Naive B cell (primary cell): ENCODE data around the gene PGC. TPM values are rescaled to one million over a fixed set of nuclear protein-coding genes. Genes with fewer than 3 reads are reported as not detected.

Source experiments
- ATAC-seq, 2 donors: fragments of 150-1000 bp; cut with Tn5 transposase; 2 replicates each; pipeline ENCODE4 v1.10.0; 2021; ENCODE audit warnings: low read depth in 2 of 2, mild to moderate bottlenecking in 2 of 2, moderate library complexity in 2 of 2
- DNase-seq: peaks from one replicate; pipeline ENCODE4 v3.0.0; 2022
- H3K27ac Mint-ChIP-seq, 6 donors: one replicate each; pipeline ENCODE4 v1.8.0; 2020 to 2022; ENCODE audit warnings: mild to moderate bottlenecking in 6 of 6, mixed read lengths in 6 of 6, moderate library complexity in 5 of 6, inconsistent platforms in 2 of 6
- H3K27me3 Mint-ChIP-seq, 3 donors: one replicate each; pipeline ENCODE4 v1.8.0; 2021 to 2022; ENCODE audit warnings: mixed read lengths in 3 of 3, mild to moderate bottlenecking in 1 of 3
- H3K36me3 Mint-ChIP-seq, 2 donors: one replicate each; pipeline ENCODE4 v1.8.0; 2020 to 2022; ENCODE audit warnings: mixed read lengths in 2 of 2, inconsistent platforms in 1 of 2, mild to moderate bottlenecking in 1 of 2
- H3K4me1 Mint-ChIP-seq, 3 donors: one replicate each; pipeline ENCODE4 v1.8.0; 2020 to 2022; ENCODE audit warnings: mixed read lengths in 3 of 3, inconsistent platforms in 1 of 3, mild to moderate bottlenecking in 1 of 3, moderate library complexity in 1 of 3
- H3K4me3 Mint-ChIP-seq, 8 donors: one replicate each; pipeline ENCODE4 v1.8.0; 2020 to 2022; ENCODE audit warnings: mild to moderate bottlenecking in 8 of 8, mixed read lengths in 8 of 8, moderate library complexity in 8 of 8, inconsistent platforms in 2 of 8
- H3K9me3 Mint-ChIP-seq, 7 donors: one replicate each; pipeline ENCODE4 v1.8.0; 2020 to 2022; ENCODE audit warnings: mixed read lengths in 7 of 7, mild to moderate bottlenecking in 5 of 7, inconsistent platforms in 2 of 7, moderate library complexity in 1 of 7
- polyA plus RNA-seq, 6 donors: library from polyadenylated mRNA; unstranded; fragments of 300-500 nt; fragmentation: Illumina TruSeq; gene quantifications; one replicate each; pipeline ENCODE4 v1.2.3, GENCODE V29; 2021; ENCODE audit warnings: low read depth in 6 of 6

Gene PGC
- polyA plus RNA-seq, 6 donors from 2014 or later: not detected

DNA sequence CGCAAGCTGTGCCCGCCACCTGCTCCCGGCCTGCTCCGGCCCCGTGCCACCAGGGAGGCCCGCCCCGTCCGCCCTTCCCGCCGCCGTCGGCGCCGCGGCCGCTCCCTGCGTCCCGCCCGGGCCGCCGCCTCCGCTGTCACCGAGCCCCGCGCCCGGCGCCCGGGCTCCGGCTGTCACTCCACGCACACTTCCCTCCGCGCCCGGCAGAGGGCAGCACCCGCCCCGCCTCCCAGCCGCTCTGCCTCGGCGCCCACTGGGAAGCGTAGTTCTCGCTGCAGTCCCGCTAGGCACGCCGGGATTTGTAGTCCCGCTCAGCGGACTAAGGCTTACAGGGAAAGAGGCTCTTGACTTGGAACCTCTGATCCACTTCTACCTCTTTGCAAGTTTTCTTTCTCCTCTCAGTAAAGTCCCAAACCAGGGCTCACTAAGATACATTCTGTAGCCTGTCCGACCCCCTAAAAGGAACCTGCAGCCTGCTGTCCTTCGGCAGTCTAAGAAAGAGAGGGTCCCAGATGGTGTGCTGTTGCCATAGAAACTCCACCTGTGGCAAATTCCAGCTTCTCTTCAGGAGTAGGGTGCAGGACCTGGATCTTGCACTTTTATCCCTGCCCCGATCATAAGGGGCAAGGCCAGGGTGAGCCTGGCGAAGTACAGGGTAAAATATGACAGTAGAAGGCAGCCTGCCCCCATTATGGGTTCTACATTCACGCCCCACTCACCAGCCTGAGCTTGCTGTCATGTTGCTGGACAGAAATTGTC, 11.6 kb downstream of the PGC start, which contains the start of gene TFEB:
Gene TFEB, minus strand, starts transcription at position 182 of the 759 bp plus-strand sequence. CDS start 44,395 bp downstream, outside the sequence.
- Mint-ChIP-seq H3K27me3 (no peaks in the 10 kb centered on the region), H3K36me3 (no peaks in the 10 kb centered on the region), H3K4me3 (peak within 1 kb of the TSS; percentile 75 to 95 (median 90)), H3K27ac (peak within 1 kb of the TSS in 5 of 6 donors; percentile 44 to 92 (median 88)), H3K4me1 (peaks cover 22 to 34% (median 23%) of the 10 kb centered on the region in 3 donors), H3K9me3 (no peaks in the 10 kb centered on the region)
- ATAC-seq (peak; percentile 43 to 53), DNase-seq (peak; percentile 94)

DNA sequence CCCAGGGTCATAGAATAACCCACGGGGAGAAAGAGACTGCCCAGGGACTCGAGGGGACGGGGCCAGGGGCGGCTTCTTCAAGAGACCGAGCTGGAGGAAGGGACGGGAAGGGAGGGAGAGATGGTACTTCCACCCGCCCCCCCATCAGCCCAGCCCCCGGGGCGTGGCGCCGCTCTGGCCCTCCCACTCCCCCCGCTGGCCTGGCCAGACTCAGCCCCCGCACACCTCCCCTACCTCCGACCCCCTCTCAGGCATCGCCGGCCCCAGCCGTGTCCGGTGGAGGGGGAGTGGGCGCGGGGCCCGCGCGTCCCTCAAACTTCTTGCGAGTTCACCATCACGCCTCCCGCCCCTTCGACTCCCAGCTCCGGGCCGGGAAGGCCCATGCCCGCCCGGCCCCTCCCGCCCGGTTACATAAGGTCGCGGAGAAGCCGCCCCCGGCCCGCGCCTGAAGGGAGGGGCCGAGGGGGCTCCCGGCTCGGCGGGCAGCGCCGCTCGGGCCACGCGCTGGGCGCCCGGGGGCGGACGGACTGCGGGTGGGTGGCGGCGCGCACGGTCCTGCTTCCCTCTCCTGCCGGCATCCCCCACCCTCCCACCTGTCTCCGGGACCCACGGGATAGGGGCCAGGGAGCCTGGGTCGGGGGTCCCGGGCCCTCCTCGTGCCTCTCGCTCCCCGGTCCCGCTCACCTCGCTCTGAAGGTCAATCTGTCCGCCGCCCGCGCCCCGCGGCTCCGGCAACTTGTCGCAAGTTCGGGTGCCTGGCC, 12.4 kb downstream of the PGC start:
- Mint-ChIP-seq H3K4me1 (peaks cover 29 to 42% (median 30%) of the 10 kb centered on the region in 3 donors), H3K9me3 (no peaks in the 10 kb centered on the region), H3K27ac (peak overlapping the region in 5 of 6 donors; percentile 44 to 92 (median 88)), H3K4me3 (peak overlapping the region; percentile 75 to 95 (median 90)), H3K36me3 (no peaks in the 10 kb centered on the region), H3K27me3 (no peaks in the 10 kb centered on the region)
- peak; percentile 80 for DNase-seq
- peak; percentile 40 to 45 for ATAC-seq

DNA sequence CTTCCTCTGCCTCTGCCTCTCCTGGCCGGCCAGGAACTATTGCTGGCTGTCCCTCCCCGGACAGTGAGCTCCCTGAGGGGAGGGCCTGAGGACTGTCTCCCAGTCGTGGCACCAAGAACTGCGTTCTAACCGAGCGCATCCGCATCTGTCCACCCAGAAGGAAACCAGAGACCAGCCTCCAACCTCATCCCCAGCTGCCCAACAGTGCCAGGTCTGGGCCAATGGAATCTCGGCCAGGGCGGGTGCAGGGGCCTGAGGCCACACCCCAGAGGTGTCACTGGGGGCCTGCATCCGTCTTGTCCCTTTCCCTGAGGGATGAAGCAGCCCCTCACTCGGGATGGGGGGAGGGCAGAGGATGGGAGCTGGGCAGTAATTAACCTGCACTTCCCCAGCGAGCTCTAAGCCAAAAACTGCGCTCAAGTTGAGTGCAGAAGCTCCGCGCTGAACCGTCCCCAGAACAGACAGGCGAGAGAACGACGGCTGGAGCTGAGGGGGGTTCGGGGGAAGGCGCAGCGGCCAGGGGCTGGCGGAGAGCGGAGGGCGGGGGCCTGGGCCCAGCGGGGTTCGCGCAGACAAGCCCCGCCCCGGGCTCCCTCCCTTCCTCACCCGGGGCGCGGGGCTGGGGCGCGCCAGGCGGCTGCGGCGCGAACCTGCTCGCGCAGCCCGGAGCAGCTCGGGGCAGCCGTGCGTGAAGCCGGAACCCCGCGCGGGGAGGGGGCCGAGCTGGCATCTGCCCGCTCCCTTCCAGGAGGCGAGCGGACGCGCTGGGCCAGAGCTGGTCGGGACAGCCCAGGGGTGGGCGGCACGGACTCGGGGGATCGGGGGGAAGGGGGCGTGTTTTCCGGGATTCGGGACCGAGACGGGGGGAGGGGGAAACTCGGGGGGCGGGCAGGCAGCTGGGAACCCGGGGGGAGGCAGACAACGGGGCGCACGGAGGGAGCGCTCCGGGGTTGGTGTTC, 13.2 kb downstream of the PGC start:
- Mint-ChIP-seq H3K27ac (peak overlapping the region; percentile 88 to 98 (median 94)), H3K36me3 (no peaks in the 10 kb centered on the region), H3K4me1 (peaks cover 38 to 50% (median 38%) of the 10 kb centered on the region in 3 donors), H3K4me3 (peak overlapping the region; percentile 75 to 99 (median 91)), H3K9me3 (no peaks in the 10 kb centered on the region), H3K27me3 (no peaks in the 10 kb centered on the region)
- ATAC-seq (peak; percentile 66 to 69), DNase-seq (peak; percentile 87)

DNA sequence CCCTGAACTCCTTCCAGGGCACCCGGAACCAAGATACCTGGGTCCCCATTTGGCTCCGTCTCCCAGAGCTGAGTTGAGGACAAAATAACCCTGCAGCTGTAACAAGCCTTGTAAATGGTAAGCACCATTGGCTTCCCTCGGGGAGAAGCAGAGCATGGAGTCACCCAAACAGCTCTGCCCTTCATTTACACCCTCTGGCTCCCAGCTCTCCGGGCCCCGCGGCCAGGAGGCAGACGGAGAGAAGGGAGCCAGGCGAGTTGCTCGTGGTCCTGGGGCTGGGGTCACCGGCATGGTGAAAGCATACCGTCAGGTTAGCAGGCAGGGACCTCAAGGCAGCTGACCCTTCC, 13.9 kb downstream of the PGC start:
- DNase-seq: peak; percentile 25
- Mint-ChIP-seq H3K27ac (peak overlapping the region; percentile 88 to 98 (median 96)), H3K4me3 (peak overlapping the region; percentile 75 to 99 (median 90)), H3K36me3 (no peaks in the 10 kb centered on the region), H3K9me3 (no peaks in the 10 kb centered on the region), H3K27me3 (no peaks in the 10 kb centered on the region), H3K4me1 (peaks cover 45 to 57% (median 45%) of the 10 kb centered on the region in 3 donors)
- ATAC-seq: no peak

DNA sequence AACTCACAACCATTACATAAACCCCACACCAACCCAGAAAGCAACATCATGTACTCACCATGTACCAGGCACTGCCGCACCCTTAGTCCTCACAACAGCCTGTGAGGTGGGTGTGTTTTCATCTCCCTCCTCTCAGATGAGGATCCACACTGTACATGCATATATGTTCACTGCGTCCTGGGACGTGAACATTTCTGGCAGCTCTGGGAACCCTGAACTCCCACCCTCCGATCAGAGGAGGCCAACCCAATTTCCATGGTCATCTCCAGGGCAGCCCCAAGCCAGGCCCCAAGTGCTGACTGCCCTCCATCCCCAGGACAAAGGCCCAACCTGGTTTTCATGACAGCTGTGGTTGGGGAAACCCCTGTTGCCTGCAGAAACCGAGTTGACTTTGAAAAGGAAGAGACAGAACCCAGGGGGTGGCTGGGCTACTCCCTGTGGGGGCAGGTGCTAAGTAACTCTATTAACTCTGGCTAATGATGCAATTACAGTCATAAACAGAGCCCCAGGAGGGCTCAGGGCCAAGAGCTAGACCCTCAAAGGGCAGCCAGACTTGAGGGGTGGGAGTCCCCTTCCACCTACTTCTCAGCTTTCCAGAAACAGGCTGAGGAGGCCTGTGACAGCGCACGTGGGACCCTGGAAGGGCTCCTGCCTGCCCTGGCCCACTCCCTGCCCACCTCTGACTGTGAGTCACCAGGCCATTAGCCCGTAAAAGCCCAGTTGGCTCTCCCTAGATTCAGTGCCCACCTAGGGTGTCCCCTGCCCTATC, 14.4 kb downstream of the PGC start:
- no peaks in the 10 kb centered on the region for H3K9me3 Mint-ChIP-seq
- H3K27ac Mint-ChIP-seq: peak overlapping the region; percentile 88 to 98 (median 96)
- no peaks in the 10 kb centered on the region for H3K36me3 Mint-ChIP-seq
- peak; percentile 77 for DNase-seq
- H3K4me1 Mint-ChIP-seq: peaks cover 50 to 63% (median 50%) of the 10 kb centered on the region in 3 donors
- ATAC-seq: peak; percentile 51 to 54
- no peaks in the 10 kb centered on the region for H3K27me3 Mint-ChIP-seq
- peak overlapping the region; percentile 75 to 99 (median 90) for H3K4me3 Mint-ChIP-seq

DNA sequence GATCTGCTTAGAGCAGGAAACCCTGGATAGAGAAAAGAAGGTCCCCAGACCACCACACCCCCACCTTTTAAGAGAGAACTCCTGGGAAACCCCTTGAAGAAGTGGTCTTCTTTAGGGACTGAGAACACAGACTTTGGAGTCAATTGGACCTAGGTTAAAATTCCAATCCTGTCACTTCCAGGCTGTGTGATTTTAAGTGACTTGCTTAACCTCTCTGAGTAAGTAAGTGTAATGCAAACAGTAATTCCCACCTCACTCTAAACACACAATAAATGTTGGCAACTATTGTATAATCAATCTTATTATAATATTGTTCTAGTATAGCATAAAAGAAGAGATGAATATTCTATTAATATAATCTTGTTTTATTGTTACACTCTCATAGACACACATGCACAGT, 15.0 kb downstream of the PGC start:
- no peaks in the 10 kb centered on the region for H3K36me3 Mint-ChIP-seq
- peak overlapping the region; percentile 75 to 99 (median 90) for H3K4me3 Mint-ChIP-seq
- ATAC-seq: no peak
- no peaks in the 10 kb centered on the region for H3K27me3 Mint-ChIP-seq
- no peaks in the 10 kb centered on the region for H3K9me3 Mint-ChIP-seq
- H3K4me1 Mint-ChIP-seq: peaks cover 55 to 69% (median 56%) of the 10 kb centered on the region in 3 donors
- no peak for DNase-seq
- peak overlapping the region; percentile 88 to 98 (median 96) for H3K27ac Mint-ChIP-seq

DNA sequence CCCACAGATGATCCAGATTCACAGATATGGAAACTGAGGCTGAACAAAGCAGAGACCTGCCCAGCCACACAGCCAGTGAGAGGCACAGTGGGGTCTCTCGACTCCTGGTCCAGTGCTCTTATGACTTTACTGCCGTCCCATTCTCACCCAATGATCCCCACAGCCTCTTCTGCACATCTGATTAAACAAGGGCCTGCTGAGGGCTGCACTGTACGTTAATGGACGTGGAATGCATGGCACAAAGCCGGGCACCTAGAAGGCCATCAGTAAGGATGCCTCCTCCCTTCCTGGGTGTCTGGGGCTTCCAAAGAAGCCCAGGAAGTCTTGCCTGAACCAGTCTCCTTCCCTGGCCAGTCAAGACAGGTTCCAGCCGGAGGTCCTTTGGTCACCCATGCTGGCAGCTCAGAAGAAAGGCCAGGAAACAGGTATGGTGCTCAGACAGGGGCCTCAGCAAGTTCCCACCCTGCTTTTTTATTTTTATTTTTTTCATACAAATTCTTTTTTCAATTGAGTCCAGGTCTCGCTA, 15.6 kb downstream of the PGC start:
- Mint-ChIP-seq H3K4me1 (peaks cover 59 to 74% (median 61%) of the 10 kb centered on the region in 3 donors), H3K36me3 (no peaks in the 10 kb centered on the region), H3K27me3 (no peaks in the 10 kb centered on the region), H3K27ac (peak overlapping the region; percentile 84 to 97 (median 88)), H3K9me3 (no peaks in the 10 kb centered on the region), H3K4me3 (peak overlapping the region; percentile 75 to 99 (median 90))
- ATAC-seq (no peak), DNase-seq (no peak)

DNA sequence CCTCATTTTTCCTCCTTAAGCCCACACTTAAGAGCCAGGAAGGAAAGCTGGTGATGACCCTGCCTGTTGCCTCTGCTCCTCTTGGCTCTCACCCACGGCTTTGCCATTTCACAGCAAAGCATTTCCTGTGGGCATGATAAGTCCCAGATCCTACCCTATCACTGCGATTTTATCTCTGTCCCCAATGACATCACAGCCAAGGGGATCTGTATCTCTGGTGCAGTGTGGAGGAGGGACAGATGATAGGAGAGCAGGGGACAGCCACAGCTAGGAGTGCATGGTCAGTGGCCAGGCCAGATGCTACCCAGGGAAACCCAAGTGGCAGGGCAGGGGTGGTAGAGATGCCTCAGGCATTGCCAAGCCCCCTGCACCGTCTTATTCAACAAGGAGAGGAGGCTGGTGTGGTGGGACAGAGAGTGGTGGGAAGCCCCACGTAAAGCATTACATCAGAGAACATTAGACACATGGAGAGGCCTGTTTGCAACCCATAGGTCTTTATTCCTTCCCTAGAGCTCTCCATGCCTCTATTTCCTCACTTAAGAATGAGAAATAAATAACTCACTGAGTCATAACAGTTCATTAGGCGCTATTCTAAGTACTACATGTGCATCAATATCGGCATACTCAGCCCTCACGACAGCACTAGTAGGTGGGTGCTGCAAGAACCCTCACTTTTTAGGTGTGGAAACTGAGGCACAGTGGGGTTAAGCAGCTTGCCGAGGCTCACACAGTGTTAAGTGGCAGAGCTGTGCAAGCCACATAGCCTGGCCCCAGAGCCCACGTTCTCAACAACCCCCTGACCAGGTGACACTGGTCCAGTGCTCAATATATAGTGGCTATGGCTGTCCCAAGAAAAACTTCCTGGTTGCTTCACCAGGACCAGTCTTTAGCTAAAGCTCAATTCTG, 16.4 kb downstream of the PGC start:
- peak overlapping the region; percentile 75 to 99 (median 90) for H3K4me3 Mint-ChIP-seq
- peak overlapping the region; percentile 76 to 96 (median 88) for H3K27ac Mint-ChIP-seq
- no peak for DNase-seq

DNA sequence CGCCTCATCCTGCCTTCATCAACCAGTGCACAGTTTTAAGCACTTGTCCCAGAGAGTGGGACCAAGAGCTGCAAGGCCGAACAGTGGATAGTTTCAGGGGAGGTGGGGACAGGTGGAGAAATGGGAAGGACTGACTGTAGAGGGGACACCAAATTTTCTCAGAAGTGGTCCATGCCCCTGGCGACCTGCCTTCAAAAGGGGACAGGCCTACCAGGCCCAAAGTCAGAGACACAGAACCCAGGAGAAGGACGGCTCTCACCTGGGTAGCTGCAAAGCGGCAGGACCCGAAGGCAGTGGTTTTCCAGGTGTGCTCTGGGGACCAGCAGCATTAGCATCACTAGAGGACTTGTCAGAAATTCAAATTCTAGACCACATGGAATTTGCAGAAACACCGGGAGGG, 17.6 kb downstream of the PGC start:
- no peaks in the 10 kb centered on the region for H3K9me3 Mint-ChIP-seq
- H3K36me3 Mint-ChIP-seq: no peaks in the 10 kb centered on the region
- no peak for ATAC-seq
- H3K27ac Mint-ChIP-seq: peak overlapping the region in 4 of 6 donors; percentile 86 to 94 (median 88)
- no peaks in the 10 kb centered on the region for H3K27me3 Mint-ChIP-seq
- H3K4me1 Mint-ChIP-seq: peaks cover 63 to 86% (median 81%) of the 10 kb centered on the region in 3 donors
- peak overlapping the region; percentile 74 to 99 (median 84) for H3K4me3 Mint-ChIP-seq
- no peak for DNase-seq

More for the DNA sequence above, 16.4 kb downstream of the PGC start:
- no peak for ATAC-seq
- Mint-ChIP-seq H3K4me1 (peaks cover 58 to 78% (median 69%) of the 10 kb centered on the region in 3 donors), H3K9me3 (no peaks in the 10 kb centered on the region), H3K27me3 (no peaks in the 10 kb centered on the region), H3K36me3 (no peaks in the 10 kb centered on the region)

DNA sequence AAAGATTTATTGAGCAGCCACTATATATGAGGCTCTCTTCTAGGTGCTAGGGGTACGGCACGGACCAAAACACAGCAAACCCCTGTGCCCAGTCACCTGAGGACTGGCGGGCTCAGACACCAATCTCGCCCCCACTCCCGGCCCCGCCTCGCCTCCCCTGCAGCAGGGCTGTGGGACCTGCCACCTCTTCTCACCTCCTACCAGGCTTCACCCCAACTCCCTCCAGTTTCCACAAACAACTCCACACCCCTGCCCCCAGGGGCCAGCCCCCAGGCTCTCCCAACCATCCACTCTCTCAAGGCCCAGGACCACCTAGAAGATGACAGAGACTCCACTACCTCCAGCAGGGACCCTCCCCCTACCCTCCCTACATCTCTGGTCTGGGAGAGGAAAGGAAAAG, 18.2 kb downstream of the PGC start:
- H3K4me3 Mint-ChIP-seq: peak overlapping the region; percentile 74 to 99 (median 84)
- peak overlapping the region; percentile 81 to 94 (median 90) for H3K27ac Mint-ChIP-seq
- ATAC-seq (no peak), DNase-seq (no peak)
- no peaks in the 10 kb centered on the region for H3K27me3 Mint-ChIP-seq
- peaks cover 68 to 93% (median 88%) of the 10 kb centered on the region in 3 donors for H3K4me1 Mint-ChIP-seq
- H3K36me3 Mint-ChIP-seq: no peaks in the 10 kb centered on the region
- H3K9me3 Mint-ChIP-seq: no peaks in the 10 kb centered on the region
